GM23248 (cell line): ENCODE measurements around the gene HSD3B2. TPM values are rescaled to one million over a fixed set of nuclear protein-coding genes. Genes with fewer than 3 reads are reported as not detected.
A peak's percentile ranks its signal among the peaks of the same experiment; 100 is the strongest.

Experiments used
- DNase-seq: peaks from one replicate; pipeline ENCODE4 v3.0.0-alpha.2; 2015
- H2AFZ ChIP-seq: fragments of 200-600 bp; sonication (generic); 2 replicates; pipeline ENCODE4 v1.6.1; 2016; ENCODE audit warnings: antibody characterized with exemption
- H3F3A ChIP-seq: fragments of 200-600 bp; sonication (generic); 2 replicates; pipeline ENCODE4 v1.6.1; 2016; ENCODE audit warnings: mild to moderate bottlenecking, antibody characterized with exemption, mixed run types; ENCODE audit not compliant: insufficient read depth
- H3K27ac ChIP-seq: fragments of 200-600 bp; sonication (generic); 2 replicates; pipeline ENCODE4 v1.5.1; 2016; ENCODE audit warnings: mild to moderate bottlenecking
- H3K27me3 ChIP-seq: fragments of 200-600 bp; sonication (generic); replicated peaks from 2 replicates; pipeline ENCODE4 v1.6.1; 2016; ENCODE audit warnings: mild to moderate bottlenecking; ENCODE audit not compliant: insufficient read depth
- H3K36me3 ChIP-seq: fragments of 200-600 bp; sonication (generic); 2 replicates; pipeline ENCODE4 v1.6.1; 2016; ENCODE audit warnings: low read depth, mild to moderate bottlenecking
- H3K4me1 ChIP-seq: fragments of 200-600 bp; sonication (generic); 2 replicates; pipeline ENCODE4 v1.6.1; 2016; ENCODE audit warnings: mild to moderate bottlenecking; ENCODE audit not compliant: insufficient read depth
- H3K4me2 ChIP-seq: fragments of 200-600 bp; sonication (generic); one replicate; pipeline ENCODE4 v1.6.1; 2016; ENCODE audit warnings: mild to moderate bottlenecking; ENCODE audit not compliant: unreplicated experiment
- H3K4me3 ChIP-seq: fragments of 200-600 bp; sonication (generic); 2 replicates; pipeline ENCODE4 v1.5.1; 2016; ENCODE audit warnings: mild to moderate bottlenecking
- H3K79me2 ChIP-seq: fragments of 200-600 bp; sonication (generic); 2 replicates; pipeline ENCODE4 v1.6.1; 2016; ENCODE audit warnings: mild to moderate bottlenecking; ENCODE audit not compliant: insufficient read depth
- H3K9ac ChIP-seq: fragments of 200-600 bp; sonication (generic); 2 replicates; pipeline ENCODE4 v1.6.1; 2016; ENCODE audit warnings: mild to moderate bottlenecking
- H3K9me2 ChIP-seq: fragments of 200-600 bp; sonication (generic); 2 replicates; pipeline ENCODE4 v1.6.1; 2016; ENCODE audit warnings: mixed run types, mild to moderate bottlenecking, moderate library complexity; ENCODE audit not compliant: insufficient read depth
- H3K9me3 ChIP-seq: fragments of 200-600 bp; sonication (generic); one replicate; pipeline ENCODE4 v1.6.1; 2017; ENCODE audit warnings: low read depth
- H4K20me1 ChIP-seq: fragments of 200-600 bp; sonication (generic); 2 replicates; pipeline ENCODE4 v1.6.0; 2016; ENCODE audit not compliant: insufficient read depth
- EZH2 ChIP-seq: fragments of 200-600 bp; sonication (generic); IDR thresholded peaks from 2 replicates; pipeline ENCODE4 v1.6.1; 2018; ENCODE audit warnings: antibody characterized with exemption, mild to moderate bottlenecking; ENCODE audit not compliant: insufficient read depth, poor library complexity, severe bottlenecking
- EZH2phosphoT487 ChIP-seq: fragments of 200-600 bp; sonication (generic); IDR thresholded peaks from 2 replicates; pipeline ENCODE4 v1.6.1; 2018; ENCODE audit warnings: antibody characterized with exemption, moderate library complexity, mild to moderate bottlenecking, low read depth; ENCODE audit not compliant: insufficient read depth
- WGBS, 2 experiments: methylation state at CpG; one replicate each; pipeline ENCODE4 v1.1.6; 2015 to 2017; ENCODE audit warnings: low lambda C conversion rate in 2 of 2, low coverage in 1 of 2; ENCODE audit errors: missing lambda C conversion rate in 2 of 2; 5-methylcytosine and 5-hydroxymethylcytosine counted together
- in situ Hi-C: fragments of 300-500 bp; cut with MboI; formaldehyde crosslinking; loops from 2 replicates; pipeline ENCODE4 v1.15.0; 2020
- polyA plus RNA-seq: library from polyadenylated mRNA; unstranded; fragments of >200 nt; fragmentation: Nextera tagmentation; extraction: Ambion mirVana; gene quantifications from 2 replicates; pipeline ENCODE4 v1.2.1, GENCODE V29; 2016
- total RNA-seq: library from RNA; depleted of rRNA; stranded (reverse); fragments of >200 nt; shearing (Covaris generic); gene quantifications from 2 replicates; pipeline ENCODE4 v1.2.3, GENCODE V29; 2014

Gene HSD3B2
- total and polyA plus RNA-seq, 2 experiments from 2014 or later, result not detected

DNA sequence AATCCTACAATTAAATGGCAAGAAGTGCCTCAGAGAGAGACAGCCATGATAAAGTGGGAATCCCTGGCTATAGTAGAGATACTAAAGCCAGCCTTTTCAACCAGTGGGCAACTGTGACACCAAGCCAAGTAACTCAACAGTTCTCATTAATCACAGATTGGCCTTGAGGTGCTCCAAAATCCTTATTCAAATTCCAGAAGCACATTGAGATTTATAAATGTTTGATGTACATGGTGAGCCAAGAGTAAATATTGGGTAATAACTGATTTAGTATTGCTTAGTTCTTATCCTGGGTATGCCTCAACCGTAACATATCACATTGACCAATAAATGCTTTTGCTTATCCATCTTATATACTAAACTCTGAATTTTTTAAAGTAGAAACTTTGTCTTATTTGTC, 29.3 kb upstream of the HSD3B2 start:
- no peak overlapping the region for H3K4me2 ChIP-seq

GRCh38 chr1:119387858-119388257, 27.1 kb upstream of the HSD3B2 start:
- no peaks in the 10 kb centered on the region for H4K20me1 ChIP-seq
- H3K9me3 ChIP-seq, result no peaks in the 10 kb centered on the region
- no peak for DNase-seq
- in situ Hi-C loops, result no loop called here
- no peaks in the 10 kb centered on the region for H3K36me3 ChIP-seq
- no peak overlapping the region for H3K4me2 ChIP-seq
- H3F3A ChIP-seq, result no peaks in the 10 kb centered on the region
- no peaks in the 10 kb centered on the region for H3K4me1 ChIP-seq
- TF ChIP-seq EZH2 (no peak), EZH2phosphoT487 (no peak)
- no peaks in the 10 kb centered on the region for H3K9me2 ChIP-seq
- no peaks in the 10 kb centered on the region for H3K79me2 ChIP-seq
- peaks cover 22% of the 10 kb centered on the region for H3K27me3 ChIP-seq
- H3K4me3 ChIP-seq, result no peak overlapping the region
- no peak overlapping the region for H3K27ac ChIP-seq
- H2AFZ ChIP-seq, result no peak overlapping the region
- WGBS, 2 experiments, result 16 to 19% methylated on average over 3 of the region's 3 CpGs
- no peak overlapping the region for H3K9ac ChIP-seq

More for the DNA sequence above, 29.3 kb upstream of the HSD3B2 start:
- WGBS, 2 experiments, result 82 to 100% methylated on average over 1 of the region's 1 CpG
- Histone ChIP-seq H4K20me1 (no peaks in the 10 kb centered on the region), H3K9me3 (no peaks in the 10 kb centered on the region), H3K36me3 (no peaks in the 10 kb centered on the region), H3K4me1 (no peaks in the 10 kb centered on the region), H2AFZ (no peak overlapping the region), H3K9ac (no peak overlapping the region), H3K9me2 (no peaks in the 10 kb centered on the region), H3K4me3 (no peak overlapping the region), H3K27me3 (peaks cover 16% of the 10 kb centered on the region; the same call in 1 of the 2 replicates), H3F3A (no peaks in the 10 kb centered on the region), H3K79me2 (no peaks in the 10 kb centered on the region), H3K27ac (no peak overlapping the region)
- DNase-seq, result no peak
- TF ChIP-seq EZH2phosphoT487, result no peak
- TF ChIP-seq EZH2, result no peak
- in situ Hi-C loops, result no loop called here

- in situ Hi-C loops, result no loop called here
- Histone ChIP-seq H3K4me3 (no peak overlapping the region), H3K9ac (no peak overlapping the region), H3K4me1 (no peaks in the 10 kb centered on the region), H3F3A (no peaks in the 10 kb centered on the region), H3K36me3 (no peaks in the 10 kb centered on the region), H2AFZ (no peak overlapping the region), H3K4me2 (no peak overlapping the region), H3K27me3 (peaks cover 27% of the 10 kb centered on the region), H4K20me1 (no peaks in the 10 kb centered on the region), H3K9me3 (no peaks in the 10 kb centered on the region), H3K9me2 (no peaks in the 10 kb centered on the region), H3K79me2 (no peaks in the 10 kb centered on the region), H3K27ac (no peak overlapping the region)
- TF ChIP-seq EZH2phosphoT487 (no peak), EZH2 (no peak)
- no peak for DNase-seq
- WGBS, 2 experiments, result 13 to 18% methylated on average over 1 of the region's 1 CpG
Measured at GRCh38 chr1:119388450-119388849, 26.5 kb upstream of the HSD3B2 start.

DNA sequence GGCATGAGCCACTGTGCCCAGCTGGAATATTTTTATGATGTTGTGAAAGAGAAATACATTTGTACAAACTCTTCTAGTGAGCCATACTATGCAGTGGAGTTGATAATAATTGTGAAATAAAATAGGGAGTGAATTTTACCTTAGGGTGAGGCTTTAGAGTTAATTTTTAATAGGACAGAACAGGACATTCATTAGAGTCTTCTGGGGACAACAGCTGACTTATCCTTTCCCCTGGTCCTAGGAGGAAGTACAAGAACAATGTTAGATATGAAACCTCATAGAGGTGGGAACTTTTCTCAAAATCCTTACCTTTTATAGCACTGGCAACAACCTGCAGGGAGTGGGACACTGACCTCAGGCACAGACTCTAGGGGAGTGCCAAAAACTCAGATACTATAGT, 24.4 kb upstream of the HSD3B2 start:
- Histone ChIP-seq H3F3A (no peaks in the 10 kb centered on the region), H3K9me3 (no peaks in the 10 kb centered on the region), H2AFZ (no peak overlapping the region), H4K20me1 (no peaks in the 10 kb centered on the region), H3K27ac (no peak overlapping the region), H3K4me3 (no peak overlapping the region), H3K9me2 (no peaks in the 10 kb centered on the region), H3K36me3 (no peaks in the 10 kb centered on the region), H3K4me2 (no peak overlapping the region), H3K27me3 (peaks cover 26% of the 10 kb centered on the region), H3K9ac (no peak overlapping the region), H3K79me2 (no peaks in the 10 kb centered on the region), H3K4me1 (no peaks in the 10 kb centered on the region)
- DNase-seq, result no peak
- TF ChIP-seq EZH2 (no peak), EZH2phosphoT487 (no peak)
- in situ Hi-C loops, result no loop called here

DNA sequence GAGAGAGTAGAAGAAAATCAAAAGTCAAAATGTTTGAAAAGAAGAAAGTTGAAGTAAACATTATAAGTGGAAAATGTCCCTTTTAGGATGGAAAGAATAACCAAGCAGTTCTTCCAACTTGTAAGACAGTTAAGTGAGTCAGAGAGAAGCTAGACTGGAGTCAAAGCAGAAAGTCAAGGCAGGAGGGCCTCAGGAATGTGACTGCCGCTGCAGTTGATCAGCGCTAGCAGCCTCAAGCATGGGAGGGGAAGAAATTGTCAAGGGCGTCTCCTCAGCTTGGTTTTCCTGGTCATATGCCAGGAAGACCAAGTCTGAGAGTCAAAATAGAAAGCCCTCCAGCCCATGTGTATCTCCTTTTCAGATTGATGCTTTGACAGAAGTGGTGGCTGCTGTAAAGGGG, 23.2 kb upstream of the HSD3B2 start:
- H4K20me1 ChIP-seq, result no peaks in the 10 kb centered on the region
- H3K27me3 ChIP-seq, result peaks cover 20% of the 10 kb centered on the region; the same call in 1 of the 2 replicates
- no peaks in the 10 kb centered on the region for H3K79me2 ChIP-seq
- 32 to 35% methylated on average over 3 of the region's 3 CpGs for WGBS, 2 experiments
- no peaks in the 10 kb centered on the region for H3F3A ChIP-seq
- no peak overlapping the region for H3K9ac ChIP-seq
- peak; percentile 20 for DNase-seq
- in situ Hi-C loops, result no loop called here
- H3K4me1 ChIP-seq, result no peaks in the 10 kb centered on the region
- no peaks in the 10 kb centered on the region for H3K36me3 ChIP-seq
- no peak overlapping the region for H3K4me2 ChIP-seq
- no peak overlapping the region for H3K4me3 ChIP-seq
- TF ChIP-seq EZH2, result no peak
- TF ChIP-seq EZH2phosphoT487, result no peak
- no peak overlapping the region for H2AFZ ChIP-seq
- no peak overlapping the region for H3K27ac ChIP-seq
- no peaks in the 10 kb centered on the region for H3K9me3 ChIP-seq
- H3K9me2 ChIP-seq, result no peaks in the 10 kb centered on the region
